HG02981 (cell line): ENCODE results near the gene RHOV.

Experiments
- ATAC-seq: cut with Tn5 transposase; IDR thresholded peaks from one replicate; pipeline ENCODE4 v1.9.1; 2021; ENCODE audit warnings: mild to moderate bottlenecking, moderate library complexity; ENCODE audit not compliant: unreplicated experiment

RHOV gene

DNA sequence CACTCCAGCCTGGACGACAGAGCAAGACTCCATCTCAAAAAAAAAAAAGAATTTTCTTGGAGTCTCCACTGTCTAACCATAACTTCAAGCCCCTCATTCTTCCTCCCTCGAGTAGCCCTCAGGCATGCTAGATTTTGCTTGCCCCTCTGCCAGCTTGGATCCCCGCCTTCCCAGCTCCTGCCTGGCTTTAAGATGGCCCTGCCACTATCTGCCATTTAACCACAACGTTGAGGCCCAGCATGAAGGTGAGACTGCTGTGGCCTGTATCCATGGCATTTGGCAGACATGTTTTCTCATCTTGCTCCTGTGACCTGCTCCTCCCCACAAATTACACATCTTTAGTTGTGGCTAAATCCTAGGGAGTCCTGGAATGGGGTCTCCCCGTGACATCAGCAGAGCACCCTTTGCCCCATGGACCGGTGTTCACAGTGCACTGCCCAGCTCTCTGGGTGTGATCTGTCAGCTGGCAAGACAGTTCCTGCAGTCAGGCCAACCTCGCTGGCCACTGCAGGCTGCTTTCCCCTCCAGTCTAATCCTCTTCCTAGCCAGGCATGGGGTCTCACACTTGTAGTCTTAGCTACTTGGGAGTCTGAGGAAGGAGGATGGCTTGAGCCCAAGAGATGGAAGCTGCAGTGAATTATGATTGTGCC is 30.6 kb upstream of the RHOV start:
- no peak for ATAC-seq

DNA sequence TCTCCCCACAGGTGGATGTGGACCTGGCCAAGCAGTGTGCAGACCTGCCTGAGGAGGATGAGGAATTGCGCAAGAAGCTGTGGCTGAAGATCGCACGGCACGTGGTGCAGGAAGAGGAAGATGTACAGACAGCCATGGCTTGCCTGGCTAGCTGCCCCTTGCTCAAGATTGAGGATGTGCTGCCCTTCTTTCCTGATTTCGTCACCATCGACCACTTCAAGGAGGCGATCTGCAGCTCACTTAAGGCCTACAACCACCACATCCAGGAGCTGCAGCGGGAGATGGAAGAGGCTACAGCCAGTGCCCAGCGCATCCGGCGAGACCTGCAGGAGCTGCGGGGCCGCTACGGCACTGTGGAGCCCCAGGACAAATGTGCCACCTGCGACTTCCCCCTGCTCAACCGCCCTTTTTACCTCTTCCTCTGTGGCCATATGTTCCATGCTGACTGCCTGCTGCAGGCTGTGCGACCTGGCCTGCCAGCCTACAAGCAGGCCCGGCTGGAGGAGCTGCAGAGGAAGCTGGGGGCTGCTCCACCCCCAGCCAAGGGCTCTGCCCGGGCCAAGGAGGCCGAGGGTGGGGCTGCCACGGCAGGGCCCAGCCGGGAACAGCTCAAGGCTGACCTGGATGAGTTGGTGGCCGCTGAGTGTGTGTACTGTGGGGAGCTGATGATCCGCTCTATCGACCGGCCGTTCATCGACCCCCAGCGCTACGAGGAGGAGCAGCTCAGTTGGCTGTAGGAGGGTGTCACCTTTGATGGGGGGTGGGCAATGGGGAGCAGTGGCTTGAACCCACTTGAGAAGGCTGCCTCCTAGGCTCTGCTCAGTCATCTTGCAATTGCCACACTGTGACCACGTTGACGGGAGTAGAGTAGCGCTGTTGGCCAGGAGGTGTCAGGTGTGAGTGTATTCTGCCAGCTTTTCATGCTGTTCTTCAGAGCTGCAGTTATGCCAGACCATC is 28.8 kb upstream of the RHOV start:
- no peak for ATAC-seq

DNA sequence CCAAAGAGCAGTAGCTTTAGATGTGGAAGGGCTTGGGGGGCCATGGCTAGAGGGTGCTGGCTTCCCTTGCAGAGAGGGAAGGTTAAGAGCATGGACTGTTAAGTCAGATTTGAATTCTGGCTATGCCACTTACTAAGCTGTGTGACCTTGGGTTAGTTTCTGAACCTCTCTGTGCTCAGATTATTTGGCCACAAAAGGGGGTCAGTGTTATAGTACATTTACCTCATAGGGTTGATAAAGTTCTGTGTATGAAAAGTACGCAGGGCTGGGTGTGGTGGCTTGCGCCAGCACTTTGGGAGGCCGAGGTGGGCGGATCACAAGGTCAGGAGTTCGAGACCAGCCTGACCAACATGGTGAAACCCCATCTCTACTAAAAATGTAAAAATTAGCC is 27.0 kb upstream of the RHOV start:
- no peak for ATAC-seq

DNA sequence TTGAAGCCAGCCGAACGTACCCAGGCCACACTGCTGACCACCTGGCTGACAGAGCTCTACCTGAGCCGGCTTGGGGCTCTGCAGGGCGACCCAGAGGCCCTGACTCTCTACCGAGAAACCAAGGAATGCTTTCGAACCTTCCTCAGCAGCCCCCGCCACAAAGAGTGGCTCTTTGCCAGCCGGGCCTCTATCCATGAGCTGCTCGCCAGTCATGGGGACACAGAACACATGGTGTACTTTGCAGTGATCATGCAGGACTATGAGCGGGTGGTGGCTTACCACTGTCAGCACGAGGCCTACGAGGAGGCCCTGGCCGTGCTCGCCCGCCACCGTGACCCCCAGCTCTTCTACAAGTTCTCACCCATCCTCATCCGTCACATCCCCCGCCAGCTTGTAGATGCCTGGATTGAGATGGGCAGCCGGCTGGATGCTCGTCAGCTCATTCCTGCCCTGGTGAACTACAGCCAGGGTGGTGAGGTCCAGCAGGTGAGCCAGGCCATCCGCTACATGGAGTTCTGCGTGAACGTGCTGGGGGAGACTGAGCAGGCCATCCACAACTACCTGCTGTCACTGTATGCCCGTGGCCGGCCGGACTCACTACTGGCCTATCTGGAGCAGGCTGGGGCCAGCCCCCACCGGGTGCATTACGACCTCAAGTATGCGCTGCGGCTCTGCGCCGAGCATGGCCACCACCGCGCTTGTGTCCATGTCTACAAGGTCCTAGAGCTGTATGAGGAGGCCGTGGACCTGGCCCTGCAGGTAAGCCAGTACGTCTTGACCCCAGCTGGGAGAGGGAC is 26.4 kb upstream of the RHOV start:
- no peak for ATAC-seq

DNA sequence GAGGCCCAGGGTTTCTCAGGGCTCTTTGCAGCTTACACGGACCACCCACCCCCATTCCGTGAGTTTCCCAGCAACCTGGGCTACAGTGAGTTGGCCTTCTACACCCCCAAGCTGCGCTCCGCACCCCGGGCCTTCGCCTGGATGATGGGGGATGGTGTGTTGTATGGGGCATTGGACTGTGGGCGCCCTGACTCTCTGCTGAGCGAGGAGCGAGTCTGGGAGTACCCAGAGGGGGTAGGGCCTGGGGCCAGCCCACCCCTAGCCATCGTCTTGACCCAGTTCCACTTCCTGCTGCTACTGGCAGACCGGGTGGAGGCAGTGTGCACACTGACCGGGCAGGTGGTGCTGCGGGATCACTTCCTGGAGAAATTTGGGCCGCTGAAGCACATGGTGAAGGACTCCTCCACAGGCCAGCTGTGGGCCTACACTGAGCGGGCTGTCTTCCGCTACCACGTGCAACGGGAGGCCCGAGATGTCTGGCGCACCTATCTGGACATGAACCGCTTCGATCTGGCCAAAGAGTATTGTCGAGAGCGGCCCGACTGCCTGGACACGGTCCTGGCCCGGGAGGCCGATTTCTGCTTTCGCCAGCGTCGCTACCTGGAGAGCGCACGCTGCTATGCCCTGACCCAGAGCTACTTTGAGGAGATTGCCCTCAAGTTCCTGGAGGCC is 25.6 kb upstream of the RHOV start:
- no peak for ATAC-seq

DNA sequence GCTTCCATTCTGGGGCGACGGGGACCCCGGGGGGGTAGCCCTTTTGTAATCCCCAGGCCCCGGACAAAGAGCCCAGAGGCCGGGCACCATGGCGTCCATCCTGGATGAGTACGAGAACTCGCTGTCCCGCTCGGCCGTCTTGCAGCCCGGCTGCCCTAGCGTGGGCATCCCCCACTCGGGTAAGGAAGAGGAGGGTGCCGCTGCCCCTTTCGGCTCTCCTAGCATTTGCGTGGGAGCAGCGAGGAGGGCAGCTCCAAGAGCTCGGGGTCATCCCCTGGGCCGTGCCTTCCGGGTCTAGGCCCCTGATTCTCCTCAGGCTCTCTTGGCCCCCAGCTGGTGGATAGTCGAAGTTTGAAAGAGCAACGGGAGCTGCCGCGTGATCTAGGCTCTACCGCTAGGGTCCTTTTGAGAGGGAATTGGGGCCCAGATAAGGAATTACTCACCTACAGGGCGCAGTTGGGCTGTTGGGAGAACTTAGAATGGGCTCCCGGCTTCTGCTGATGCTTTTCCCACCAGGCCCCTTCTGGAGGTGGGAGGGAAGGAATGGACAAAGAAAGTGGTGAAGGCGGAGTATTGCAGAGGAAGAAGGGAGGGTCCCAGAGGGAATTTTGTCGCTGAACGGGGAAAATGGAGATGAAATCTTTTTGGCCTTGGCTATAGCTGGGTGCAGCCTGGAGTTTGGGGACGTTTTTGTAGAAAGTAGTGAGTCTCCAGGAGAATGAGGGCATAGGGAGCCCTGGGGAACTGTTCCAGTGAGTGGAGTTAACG is 20.8 kb upstream of the RHOV start:
- ATAC-seq = peak; percentile 48

DNA sequence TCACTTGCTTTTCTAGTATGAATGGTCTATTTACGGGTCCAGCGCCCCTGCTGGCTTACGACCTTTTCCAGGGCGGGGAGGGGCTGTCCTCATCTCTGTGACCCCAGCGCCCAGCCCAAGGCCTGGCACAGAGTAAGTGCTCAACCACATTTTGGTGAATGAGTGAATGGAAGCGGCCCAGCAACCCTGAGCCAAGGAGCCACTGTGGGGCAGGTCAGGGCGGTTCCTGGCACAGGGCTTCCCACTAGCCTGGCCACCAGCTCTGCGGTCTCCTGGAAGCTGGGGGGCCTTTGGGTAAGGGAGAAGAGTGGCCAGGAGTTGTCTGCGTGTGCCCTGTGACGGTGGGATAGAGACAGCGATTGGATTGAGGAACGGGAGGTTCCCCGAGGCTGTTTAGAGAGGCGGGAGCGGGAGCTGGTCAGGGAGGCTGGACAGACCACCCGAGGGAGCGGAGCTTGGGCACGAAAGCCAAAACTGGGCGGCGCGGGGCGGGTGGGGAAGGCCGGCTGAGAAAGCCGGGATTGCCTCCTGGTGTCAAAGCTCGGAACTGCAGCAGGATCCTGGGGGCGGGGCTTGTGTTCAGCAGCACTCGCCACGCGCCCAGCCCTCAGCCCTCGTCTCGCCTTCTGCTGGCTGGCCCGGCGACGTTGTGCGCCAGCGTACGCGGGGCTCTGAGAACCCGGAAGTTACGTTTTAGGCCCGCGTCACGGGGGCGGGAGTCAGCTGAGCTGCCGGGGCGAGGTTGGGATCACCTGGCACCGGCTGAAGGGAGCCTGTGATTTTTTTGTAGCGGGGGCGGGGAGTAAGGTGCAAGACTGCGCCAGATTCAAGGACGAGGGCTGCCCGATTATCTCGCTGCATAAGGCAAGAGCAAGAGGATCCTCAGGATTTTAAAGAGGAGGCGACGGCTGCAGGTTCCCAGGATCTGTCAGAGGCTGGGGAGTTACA is 20.0 kb upstream of the RHOV start, which contains the start of gene VPS18:
VPS18 (plus strand) TSS at position 718 of the 948 bp plus-strand sequence. CDS start 319 bp downstream, outside the sequence.
- peak; percentile 76 for ATAC-seq

DNA sequence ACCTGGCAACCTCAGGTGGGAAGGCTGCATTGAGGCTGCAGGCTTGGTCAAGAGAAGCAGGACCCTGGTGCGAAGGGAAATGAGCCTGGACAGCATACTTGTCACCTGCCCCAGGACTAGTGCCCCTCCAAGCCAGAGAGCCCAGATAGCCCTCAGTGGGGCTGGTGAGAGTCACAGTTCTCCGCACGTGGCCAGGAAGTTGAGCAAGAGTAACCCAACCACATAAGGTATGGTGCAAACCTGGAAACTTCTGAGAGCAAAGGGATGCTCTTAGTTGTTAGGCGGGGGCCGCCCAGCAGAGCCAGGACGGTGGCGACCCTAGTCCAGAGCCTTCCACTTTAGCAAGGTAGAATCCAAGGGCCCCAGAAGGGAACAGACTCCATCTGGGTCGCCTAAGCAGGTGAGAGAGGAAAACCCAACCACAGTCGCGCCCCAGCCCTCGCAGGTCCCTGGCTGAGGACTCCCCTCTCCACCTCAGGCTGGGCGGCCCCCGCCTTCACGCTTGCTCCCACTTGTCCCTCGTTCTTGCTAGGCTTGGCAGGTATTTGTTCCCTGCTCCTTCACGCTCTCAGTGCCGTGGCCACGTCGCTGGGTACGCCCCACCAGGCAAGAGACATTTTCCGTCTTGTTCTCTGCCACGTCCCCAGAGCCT is 19.1 kb upstream of the RHOV start:
- no peak for ATAC-seq

DNA sequence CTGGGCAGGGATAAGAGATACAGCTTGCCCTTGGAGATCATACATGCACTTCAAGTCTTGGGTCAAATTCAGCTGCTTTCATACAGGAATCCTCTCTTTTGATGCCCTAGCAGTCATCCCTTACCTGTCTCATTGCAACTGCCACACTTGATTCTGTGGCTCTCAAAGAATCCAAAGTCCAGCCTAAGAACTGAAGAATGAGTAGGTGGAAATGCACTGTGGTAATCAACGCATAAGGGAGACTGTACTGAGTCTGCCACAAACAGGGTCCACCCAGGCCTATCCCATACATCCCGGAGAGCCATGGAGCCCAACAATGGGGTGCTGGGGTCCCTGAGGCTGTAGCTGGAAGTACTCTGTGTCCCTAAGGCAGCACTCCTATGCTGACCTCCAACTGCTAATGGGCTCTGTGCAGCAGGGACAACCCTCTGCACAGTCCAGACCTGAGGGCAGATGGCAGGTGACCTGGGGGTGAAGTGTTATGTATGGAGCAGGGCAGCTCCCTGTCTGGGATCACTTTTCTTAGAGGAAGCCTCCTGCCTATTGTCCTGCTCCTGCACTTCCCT is 18.5 kb upstream of the RHOV start:
- no peak for ATAC-seq

DNA sequence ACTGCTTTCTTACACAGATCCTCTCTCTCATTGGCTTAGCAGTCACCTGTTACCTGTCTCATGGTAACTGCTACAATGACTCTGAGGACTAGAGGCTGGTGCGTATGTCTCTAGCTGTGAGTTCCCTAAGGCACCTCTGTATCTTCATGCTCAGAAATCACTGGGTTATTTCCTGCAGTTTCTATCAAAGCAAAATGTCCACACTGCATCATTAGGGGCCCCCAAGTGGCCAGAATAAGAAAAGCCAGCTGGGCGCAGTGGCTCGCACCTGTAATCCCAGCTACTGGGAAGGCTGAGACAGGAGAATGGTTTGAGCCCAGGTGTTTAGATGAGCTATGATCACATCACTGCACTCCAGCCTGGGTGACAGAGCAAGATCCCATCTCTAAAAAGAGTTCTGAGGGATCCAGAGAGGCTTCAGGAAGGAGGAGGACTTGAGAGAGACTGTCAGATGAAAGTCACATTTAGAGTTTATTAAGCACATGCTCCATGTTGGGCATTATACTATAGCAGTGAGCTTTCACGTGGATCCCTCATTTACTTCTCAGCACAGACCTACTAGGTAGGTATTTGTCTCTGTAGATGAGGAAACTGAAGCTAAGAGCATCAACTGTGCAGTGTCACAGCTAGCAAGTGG is 17.9 kb upstream of the RHOV start:
- no peak for ATAC-seq

DNA sequence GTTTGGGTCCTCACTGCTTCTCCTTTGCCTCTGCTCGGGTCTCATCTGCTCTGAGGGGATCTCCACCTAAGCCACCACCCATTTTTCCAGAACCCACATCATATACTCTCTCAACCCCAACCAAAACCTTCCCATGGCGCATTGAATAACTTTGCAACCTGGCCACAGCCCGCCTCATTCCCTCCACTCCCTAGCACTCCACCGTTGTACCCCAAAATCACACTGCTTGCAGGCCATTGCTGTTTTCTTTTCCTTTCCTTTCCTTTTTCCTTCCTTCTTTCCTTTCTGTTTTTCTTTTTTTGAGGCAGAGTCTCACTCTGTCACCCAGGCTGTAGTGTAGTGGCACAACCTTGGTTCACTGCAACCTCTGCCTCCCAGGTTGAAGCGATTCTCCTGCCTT is 17.1 kb upstream of the RHOV start:
- no peak for ATAC-seq

DNA sequence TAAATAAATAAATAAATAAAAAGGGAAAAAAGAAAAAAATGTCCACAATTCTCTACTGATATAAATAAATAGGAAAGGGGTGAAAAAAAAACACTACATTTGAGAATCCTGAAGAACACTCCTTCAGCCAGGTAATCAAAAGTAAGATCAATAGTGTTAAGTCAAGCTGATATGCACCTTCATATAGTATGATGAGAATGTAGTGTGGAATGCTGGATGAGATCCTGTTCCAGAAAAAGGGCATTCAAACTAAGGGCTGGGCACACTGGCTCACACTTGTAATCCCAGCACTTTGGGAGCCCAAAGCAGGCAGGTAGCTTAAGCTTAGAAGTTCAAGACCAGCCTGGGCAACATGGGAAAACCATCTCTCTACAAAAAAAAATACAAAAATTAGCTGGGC is 15.1 kb upstream of the RHOV start:
- ATAC-seq = no peak

DNA sequence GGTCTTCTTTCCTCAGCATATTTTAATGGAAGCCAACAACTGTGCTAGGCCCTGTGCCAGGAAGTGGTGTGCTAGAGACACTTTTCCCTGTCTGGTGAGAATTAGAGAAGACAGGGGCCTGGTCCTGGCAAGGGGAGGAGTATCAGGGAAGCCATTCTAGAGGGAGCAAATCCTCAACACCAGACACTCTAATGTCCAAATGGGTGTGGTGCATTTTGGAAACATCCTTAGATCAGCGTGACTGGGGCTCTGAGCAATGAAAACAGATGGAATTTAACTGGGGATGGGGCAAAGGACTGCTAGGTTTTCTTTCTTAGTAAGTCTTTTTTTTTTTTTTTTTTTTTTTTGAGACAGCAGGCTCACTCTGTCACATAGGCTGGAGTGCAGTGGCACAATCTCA is 12.6 kb upstream of the RHOV start:
- ATAC-seq = no peak

DNA sequence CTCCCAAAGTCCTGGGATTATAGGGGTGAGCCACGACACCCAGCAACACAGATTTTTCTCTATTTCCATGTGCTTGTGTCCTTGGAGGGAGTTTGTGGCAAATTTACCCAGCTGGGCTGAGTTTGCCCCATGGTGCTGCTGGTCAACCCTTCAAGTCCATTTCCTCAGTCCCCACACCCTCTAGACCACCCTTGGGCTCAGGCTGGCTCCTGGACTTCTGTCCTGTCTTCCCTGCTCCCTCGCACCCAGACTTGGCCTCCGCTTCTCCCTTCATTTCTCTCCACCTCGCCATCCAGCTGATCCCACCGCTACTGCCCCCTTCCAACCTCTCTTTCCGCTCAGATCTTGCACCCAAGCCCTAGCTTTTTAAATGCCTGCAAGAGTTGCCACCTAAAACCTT is 7.3 kb upstream of the RHOV start:
- ATAC-seq = no peak

DNA sequence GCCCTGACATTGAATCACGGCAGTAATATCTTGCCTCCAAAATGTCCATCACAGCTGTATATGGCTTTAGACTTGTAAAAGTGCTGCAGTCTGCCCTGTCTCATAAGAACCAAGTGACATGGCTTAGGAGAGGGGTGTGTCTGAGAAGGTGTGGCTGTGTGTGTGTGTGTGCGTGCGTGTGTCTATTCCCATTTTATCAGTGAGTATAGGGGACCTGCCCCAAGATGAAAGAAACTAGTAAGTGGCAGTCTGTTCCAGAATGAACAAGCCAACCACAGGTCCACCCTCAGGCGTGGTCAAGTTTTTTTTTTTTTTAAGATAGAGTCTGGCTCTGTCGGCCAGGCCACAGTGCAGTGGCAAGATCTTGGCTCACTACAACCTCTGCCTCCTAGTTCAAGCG is 5.6 kb upstream of the RHOV start:
- no peak for ATAC-seq

DNA sequence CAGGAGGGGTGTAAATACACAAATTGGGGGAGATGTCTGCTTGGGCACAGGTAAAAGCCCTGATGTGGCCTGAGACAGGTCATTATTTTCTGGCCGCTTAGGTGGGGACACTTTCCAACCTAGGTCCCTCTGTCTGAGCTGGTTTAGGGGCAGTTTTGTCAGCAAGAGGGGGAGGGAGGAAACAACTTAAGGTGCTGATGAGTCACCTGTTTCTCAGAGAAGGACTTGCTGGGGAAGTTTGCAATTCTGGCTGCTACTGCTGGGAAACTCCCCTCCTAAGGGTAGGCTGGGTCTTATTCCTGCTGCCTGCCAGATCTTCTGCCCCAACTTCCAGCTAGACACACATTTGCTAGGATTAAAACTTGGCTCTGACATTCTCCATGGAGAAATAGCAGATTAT is 4.8 kb upstream of the RHOV start:
- ATAC-seq = no peak

DNA sequence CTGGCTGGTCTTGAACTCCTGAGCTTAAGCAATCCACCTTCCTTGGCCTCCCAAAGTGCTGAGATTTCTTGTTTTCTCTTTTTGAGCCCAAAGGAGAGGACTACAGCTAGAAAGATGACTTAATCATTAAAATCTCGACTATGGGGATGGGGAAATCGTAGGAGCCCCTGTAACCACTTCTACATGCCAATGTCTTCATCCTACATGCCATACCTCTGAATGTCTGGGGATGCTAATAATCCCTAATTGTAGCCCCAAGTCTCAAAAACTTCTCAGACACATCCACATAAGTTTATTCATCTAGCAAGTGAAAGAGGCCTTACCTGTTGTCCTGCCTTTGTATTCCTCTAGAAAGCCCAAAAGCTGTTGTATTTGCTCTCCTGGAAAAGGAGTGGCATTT is 3.7 kb upstream of the RHOV start:
- ATAC-seq = no peak
